WTC11 (cell line): ENCODE results near the gene DAB1. TPM values are rescaled to one million over a fixed set of nuclear protein-coding genes. Genes with fewer than 3 reads are reported as not detected.

ENCODE experiments used
- ATAC-seq: fragments of 200-7000 bp; cut with Tn5 transposase; 2 replicates; pipeline ENCODE4 v1.10.0; 2021; ENCODE audit warnings: mild to moderate bottlenecking, moderate library complexity
- CTCF ChIA-PET: fragments of 300-600 bp; sonication (Branson Sonifier 250); formaldehyde crosslinking; loops from one replicate; lab custom pipeline; 2021; ENCODE audit warnings: antibody characterized with exemption; lab: Charles Lee
- POLR2A ChIA-PET: fragments of 350-600 bp; sonication (Branson Sonifier 250); formaldehyde crosslinking; loops from one replicate; lab custom pipeline; 2021; ENCODE audit warnings: antibody characterized with exemption; lab: Charles Lee
- DNase-seq: peaks from one replicate; pipeline ENCODE4 v3.0.0; 2021; ENCODE audit warnings: low spot score
- H3K27ac Mint-ChIP-seq: 2 replicates; pipeline ENCODE4 v1.8.0; 2021; ENCODE audit warnings: mixed read lengths
- H3K27me3 Mint-ChIP-seq: 2 replicates; pipeline ENCODE4 v1.8.0; 2021; ENCODE audit warnings: low read depth, mild to moderate bottlenecking, moderate library complexity, mixed read lengths
- H3K36me3 Mint-ChIP-seq: 2 replicates; pipeline ENCODE4 v1.8.0; 2021; ENCODE audit warnings: mixed read lengths
- H3K4me1 Mint-ChIP-seq: 2 replicates; pipeline ENCODE4 v1.8.0; 2022; ENCODE audit warnings: mixed read lengths
- H3K4me3 Mint-ChIP-seq: 2 replicates; pipeline ENCODE4 v1.8.0; 2021; ENCODE audit warnings: mild to moderate bottlenecking, moderate library complexity, mixed read lengths
- H3K9me3 Mint-ChIP-seq: 2 replicates; pipeline ENCODE4 v1.8.0; 2021; ENCODE audit warnings: mixed read lengths
- ATF2 ChIP-seq: sonication (generic); formaldehyde crosslinking; IDR thresholded peaks from 2 replicates; pipeline ENCODE4 v1.8.1; 2022; ENCODE audit warnings: low read depth, missing genetic modification reagents, borderline replicate concordance
- CTCF ChIP-seq: fragments of 200-600 bp; IDR thresholded peaks from 2 replicates; pipeline ENCODE4 v1.8.0; 2022; ENCODE audit warnings: antibody characterized with exemption
- ERG ChIP-seq: fragments of 250-450 bp; sonication (Bioruptor Pico); IDR thresholded peaks from 2 replicates; pipeline ENCODE4 v1.8.0; 2021; ENCODE audit warnings: mild to moderate bottlenecking
- FOXP1 ChIP-seq: sonication (generic); formaldehyde crosslinking; IDR thresholded peaks from 2 replicates; pipeline ENCODE4 v1.8.0; 2022; ENCODE audit warnings: missing genetic modification reagents, mild to moderate bottlenecking, moderate library complexity, borderline replicate concordance
- GRHL2 ChIP-seq: fragments of 250-450 bp; sonication (Bioruptor Pico); IDR thresholded peaks from 2 replicates; pipeline ENCODE4 v1.8.0; 2022; ENCODE audit warnings: mild to moderate bottlenecking, moderate library complexity; ENCODE audit not compliant: insufficient replicate concordance, severe bottlenecking
- GTF2I ChIP-seq: fragments of 250-450 bp; sonication (Bioruptor Pico); conservative IDR thresholded peaks from 2 replicates; pipeline ENCODE4 v1.4.0; 2021; ENCODE audit warnings: mild to moderate bottlenecking
- HMGA2 ChIP-seq: fragments of 250-450 bp; sonication (Bioruptor Pico); IDR thresholded peaks from 2 replicates; pipeline ENCODE4 v1.4.0; 2021; ENCODE audit warnings: mild to moderate bottlenecking, moderate library complexity
- MXD4 ChIP-seq: fragments of 250-450 bp; sonication (Bioruptor Pico); IDR thresholded peaks from 2 replicates; pipeline ENCODE4 v1.8.0; 2021; ENCODE audit warnings: mild to moderate bottlenecking, moderate library complexity, borderline replicate concordance
- NFYB ChIP-seq: sonication (generic); formaldehyde crosslinking; conservative IDR thresholded peaks from 2 replicates; pipeline ENCODE4 v1.8.0; 2022; ENCODE audit warnings: low read depth, missing genetic modification reagents
- NR1H2 ChIP-seq: sonication (generic); formaldehyde crosslinking; IDR thresholded peaks from 2 replicates; pipeline ENCODE4 v1.9.0; 2021; ENCODE audit warnings: mild to moderate bottlenecking, moderate library complexity, missing genetic modification reagents
- PRDM15 ChIP-seq: sonication (generic); formaldehyde crosslinking; IDR thresholded peaks from 2 replicates; pipeline ENCODE4 v1.8.0; 2022; ENCODE audit warnings: missing genetic modification reagents
- RORB ChIP-seq: fragments of 250-450 bp; sonication (Bioruptor Pico); IDR thresholded peaks from 2 replicates; pipeline ENCODE4 v1.9.0; 2021; ENCODE audit warnings: mild to moderate bottlenecking
- TCF7 ChIP-seq: sonication (generic); formaldehyde crosslinking; IDR thresholded peaks from 2 replicates; pipeline ENCODE4 v1.8.0; 2022; ENCODE audit warnings: mild to moderate bottlenecking, low read depth, missing genetic modification reagents, moderate library complexity
- ZNF396 ChIP-seq: fragments of 250-450 bp; sonication (Bioruptor Pico); IDR thresholded peaks from 2 replicates; pipeline ENCODE4 v1.8.0; 2021; ENCODE audit warnings: mild to moderate bottlenecking, moderate library complexity, borderline replicate concordance
- ZNF671 ChIP-seq: fragments of 250-450 bp; sonication (Bioruptor Pico); IDR thresholded peaks from 2 replicates; pipeline ENCODE4 v1.8.0; 2021; ENCODE audit warnings: mild to moderate bottlenecking
- total RNA-seq: library from RNA; stranded (reverse); gene quantifications from 3 replicates; pipeline ENCODE4 v1.2.3, GENCODE V29; 2021
- TF ChIP-seq, protein P1 (sequence below): sonication (generic); formaldehyde crosslinking; IDR thresholded peaks from 2 replicates; pipeline ENCODE4 v1.8.0; 2023; ENCODE audit warnings: missing genetic modification reagents

The DAB1 gene
- total RNA-seq, 1 experiment from 2014 or later = 10.7 TPM

- TF ChIP-seq PRDM15 (no peak), HMGA2 (no peak), MXD4 (no peak), GTF2I (CRISPR knock-in tag) (no peak), RORB (CRISPR knock-in tag) (no peak), NFYB (CRISPR knock-in tag) (no peak), NR1H2 (CRISPR knock-in tag) (no peak), ZNF396 (CRISPR knock-in tag) (no peak), ATF2 (CRISPR knock-in tag) (no peak), ERG (CRISPR knock-in tag) (no peak), FOXP1 (CRISPR knock-in tag) (no peak)
- TF ChIP-seq, protein P1, sequence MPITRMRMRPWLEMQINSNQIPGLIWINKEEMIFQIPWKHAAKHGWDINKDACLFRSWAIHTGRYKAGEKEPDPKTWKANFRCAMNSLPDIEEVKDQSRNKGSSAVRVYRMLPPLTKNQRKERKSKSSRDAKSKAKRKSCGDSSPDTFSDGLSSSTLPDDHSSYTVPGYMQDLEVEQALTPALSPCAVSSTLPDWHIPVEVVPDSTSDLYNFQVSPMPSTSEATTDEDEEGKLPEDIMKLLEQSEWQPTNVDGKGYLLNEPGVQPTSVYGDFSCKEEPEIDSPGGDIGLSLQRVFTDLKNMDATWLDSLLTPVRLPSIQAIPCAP (CRISPR knock-in tag) = no peak
Observed at GRCh38 chr1:56965916-56966697, 457.8 kb downstream of the DAB1 start, which contains the start of gene C8B (continued).

DNA sequence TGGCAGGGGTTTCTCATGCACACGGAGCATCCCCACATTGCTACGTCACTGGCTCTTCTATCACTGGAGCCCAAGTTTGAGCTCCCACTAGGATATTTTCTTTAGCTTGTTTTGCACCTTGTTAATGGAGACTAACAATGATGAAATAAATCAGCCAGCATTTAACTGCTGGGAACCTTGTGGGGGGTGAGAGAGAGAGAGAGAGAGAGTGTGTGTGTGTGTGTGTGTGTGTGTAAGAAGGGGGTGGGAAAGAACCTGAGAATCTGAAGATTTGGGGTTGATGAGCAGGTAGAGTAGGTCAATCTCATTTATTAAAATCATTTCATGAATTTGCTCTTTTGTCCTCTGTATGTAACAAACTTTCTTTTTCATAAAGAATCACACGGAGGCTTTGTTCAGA, 458.7 kb downstream of the DAB1 start:
- Mint-ChIP-seq H3K27ac (no peak overlapping the region), H3K36me3 (no peaks in the 10 kb centered on the region), H3K4me1 (no peaks in the 10 kb centered on the region), H3K27me3 (0 out of 2 replicates have a peak, but pooled peaks cover 3% of the 10 kb centered on the region), H3K4me3 (no peak overlapping the region), H3K9me3 (peaks cover 9% of the 10 kb centered on the region)
- TF ChIP-seq GRHL2 (CRISPR knock-in tag) (no peak), TCF7 (CRISPR knock-in tag) (no peak), CTCF (no peak), ZNF671 (CRISPR knock-in tag) (no peak)
- POLR2A ChIA-PET = no interaction called here
- ATAC-seq (no peak), DNase-seq (no peak)
- CTCF ChIA-PET = interaction anchor here (1.3 kb wide), 1 partner anchor 134 kb away, joined by 5 read pairs; no protein-coding TSS in a partner anchor
